GM23338 (cell line): ENCODE measurements around the gene ENTPD8. TPM values are rescaled to one million over a fixed set of nuclear protein-coding genes. Genes with fewer than 3 reads are reported as not detected.

Experiments used
- ATAC-seq: fragments of 200-7000 bp; cut with Tn5 transposase; 3 replicates; pipeline ENCODE4 v1.9.1; 2020
- DNase-seq: peaks from one replicate; pipeline ENCODE4 v3.0.0-alpha.2; 2015; ENCODE audit warnings: low spot score
- H2AFZ ChIP-seq: fragments of 200-600 bp; sonication (generic); 2 replicates; pipeline ENCODE4 v1.8.0; 2016; ENCODE audit warnings: antibody characterized with exemption, mild to moderate bottlenecking, moderate library complexity
- H3F3A ChIP-seq: fragments of 200-600 bp; sonication (generic); replicated peaks from 2 replicates; pipeline ENCODE4 v1.8.0; 2017; ENCODE audit warnings: antibody characterized with exemption, mixed run types, low read depth
- H3K27ac ChIP-seq: fragments of 200-600 bp; sonication (generic); 2 replicates; pipeline ENCODE4 v1.6.1; 2016; ENCODE audit warnings: low read depth
- H3K27me3 ChIP-seq: fragments of 200-600 bp; sonication (generic); 2 replicates; pipeline ENCODE4 v1.8.0; 2016; ENCODE audit warnings: mild to moderate bottlenecking, mixed run types, moderate library complexity; ENCODE audit not compliant: insufficient read depth
- H3K36me3 ChIP-seq: fragments of 200-600 bp; sonication (generic); 2 replicates; pipeline ENCODE4 v1.8.0; 2016; ENCODE audit warnings: mild to moderate bottlenecking; ENCODE audit not compliant: insufficient read depth
- H3K4me1 ChIP-seq: fragments of 200-600 bp; sonication (generic); 2 replicates; pipeline ENCODE4 v1.8.0; 2016; ENCODE audit warnings: mild to moderate bottlenecking, moderate library complexity; ENCODE audit not compliant: insufficient read depth
- H3K4me2 ChIP-seq: fragments of 200-600 bp; sonication (generic); 2 replicates; pipeline ENCODE4 v1.7.1; 2017; ENCODE audit warnings: mixed run types
- H3K4me3 ChIP-seq: fragments of 200-600 bp; sonication (generic); 2 replicates; pipeline ENCODE4 v1.6.1; 2016; ENCODE audit warnings: mixed run types
- H3K79me2 ChIP-seq: fragments of 200-600 bp; sonication (generic); replicated peaks from 2 replicates; pipeline ENCODE4 v1.8.0; 2017; ENCODE audit warnings: mild to moderate bottlenecking; ENCODE audit not compliant: insufficient read depth
- H3K9me2 ChIP-seq: fragments of 200-600 bp; sonication (generic); 2 replicates; pipeline ENCODE4 v1.8.0; 2017; ENCODE audit not compliant: insufficient read depth
- H4K20me1 ChIP-seq: fragments of 200-600 bp; sonication (generic); replicated peaks from 2 replicates; pipeline ENCODE4 v1.8.0; 2017; ENCODE audit warnings: mild to moderate bottlenecking; ENCODE audit not compliant: insufficient read depth
- H3K27ac Mint-ChIP-seq: 2 replicates; pipeline ENCODE4 v1.8.0; 2020; ENCODE audit warnings: inconsistent platforms, mild to moderate bottlenecking, moderate library complexity, mixed read lengths
- H3K27me3 Mint-ChIP-seq: 3 replicates; pipeline ENCODE4 v1.8.0; 2022; ENCODE audit warnings: low read depth, mild to moderate bottlenecking, moderate library complexity, mixed read lengths, inconsistent platforms; ENCODE audit not compliant: insufficient read depth, poor library complexity
- H3K36me3 Mint-ChIP-seq: 3 replicates; pipeline ENCODE4 v1.8.0; 2021; ENCODE audit warnings: low read depth, mild to moderate bottlenecking, inconsistent platforms, moderate library complexity, mixed read lengths
- H3K4me1 Mint-ChIP-seq: 3 replicates; pipeline ENCODE4 v1.8.0; 2020; ENCODE audit warnings: mild to moderate bottlenecking, inconsistent platforms, mixed read lengths
- H3K4me3 Mint-ChIP-seq: 3 replicates; pipeline ENCODE4 v1.8.0; 2021; ENCODE audit warnings: moderate library complexity, mild to moderate bottlenecking, inconsistent platforms, mixed read lengths
- H3K9me3 Mint-ChIP-seq: 3 replicates; pipeline ENCODE4 v1.8.0; 2020; ENCODE audit warnings: moderate library complexity, mild to moderate bottlenecking, inconsistent platforms, mixed read lengths
- CREB1 ChIP-seq: fragments of 250-450 bp; sonication (Bioruptor Pico); IDR thresholded peaks from 2 replicates; pipeline ENCODE4 v1.5.0; 2020; ENCODE audit warnings: low read depth, mild to moderate bottlenecking, moderate library complexity
- CTCF ChIP-seq, 2 experiments: fragments of 200-600 bp in 1 of 2; sonication (generic) in 1 of 2; conservative IDR thresholded peaks; 2 replicates each; pipeline versions ENCODE4 v1.5.1 to v1.6.1; 2016 to 2017; ENCODE audit warnings: antibody characterized with exemption in 2 of 2, low read depth in 2 of 2, mild to moderate bottlenecking in 2 of 2, moderate library complexity in 1 of 2
- ETS1 ChIP-seq: IDR thresholded peaks from 2 replicates; pipeline ENCODE4 v1.6.1; 2016; ENCODE audit warnings: antibody characterized with exemption
- EZH2 ChIP-seq: fragments of 200-600 bp; sonication (generic); IDR thresholded peaks from one replicate; pipeline ENCODE4 v1.8.0; 2017; ENCODE audit warnings: antibody characterized with exemption, mild to moderate bottlenecking, low read depth; ENCODE audit not compliant: unreplicated experiment
- EZH2phosphoT487 ChIP-seq: fragments of 200-600 bp; sonication (generic); IDR thresholded peaks from one replicate; pipeline ENCODE4 v1.8.1; 2018; ENCODE audit warnings: antibody characterized with exemption; ENCODE audit not compliant: unreplicated experiment
- JUNB ChIP-seq: IDR thresholded peaks from one replicate; pipeline ENCODE4 v1.6.1; 2016; ENCODE audit warnings: antibody characterized with exemption; ENCODE audit not compliant: unreplicated experiment
- NANOG ChIP-seq: IDR thresholded peaks from 2 replicates; pipeline ENCODE4 v1.6.1; 2016; ENCODE audit warnings: antibody characterized with exemption, borderline replicate concordance
- POLR2AphosphoS5 ChIP-seq: IDR thresholded peaks from 2 replicates; pipeline ENCODE4 v1.6.1; 2016; ENCODE audit warnings: antibody characterized with exemption, low read depth
- REST ChIP-seq: IDR thresholded peaks from one replicate; pipeline ENCODE4 v1.6.1; 2018; ENCODE audit warnings: antibody characterized with exemption; ENCODE audit not compliant: unreplicated experiment
- STAT1 ChIP-seq: IDR thresholded peaks from one replicate; pipeline ENCODE4 v1.6.1; 2016; ENCODE audit warnings: antibody characterized with exemption; ENCODE audit not compliant: unreplicated experiment
- ZNF114 ChIP-seq: fragments of 250-450 bp; sonication (Bioruptor Pico); IDR thresholded peaks from 2 replicates; pipeline ENCODE4 v1.5.0; 2020; ENCODE audit warnings: mild to moderate bottlenecking, moderate library complexity
- ZNF331 ChIP-seq: fragments of 250-450 bp; sonication (Bioruptor Pico); IDR thresholded peaks from 2 replicates; pipeline ENCODE4 v1.5.0; 2020; ENCODE audit warnings: low read depth, mild to moderate bottlenecking, moderate library complexity
- polyA plus RNA-seq: library from polyadenylated mRNA; unstranded; fragments of >200 nt; fragmentation: Nextera tagmentation; extraction: Ambion mirVana; gene quantifications from 2 replicates; pipeline ENCODE4 v1.2.1, GENCODE V29; 2016
- total RNA-seq: library from RNA; depleted of rRNA; stranded (reverse); fragments of >200 nt; shearing (Covaris generic); gene quantifications from 2 replicates; pipeline ENCODE4 v1.2.3, GENCODE V29; 2014

Gene ENTPD8
- total and polyA plus RNA-seq, 2 experiments from 2014 or later: 0.42 to 0.89 TPM

GRCh38 chr9:137487454-137488326 is 46.5 kb upstream of the ENTPD8 start:
- Mint-ChIP-seq H3K9me3 (peaks cover 5% of the 10 kb centered on the region; the same call in 2 of the 3 replicates), H3K27ac (no peak overlapping the region), H3K36me3 (no peaks in the 10 kb centered on the region), H3K4me1 (no peaks in the 10 kb centered on the region; the same call in 2 of the 3 replicates), H3K4me3 (no peak overlapping the region), H3K27me3 (peaks cover 6% of the 10 kb centered on the region)
- Histone ChIP-seq H3K27ac (no peak overlapping the region), H3K4me1 (no peaks in the 10 kb centered on the region), H3K27me3 (no peaks in the 10 kb centered on the region), H3K9me2 (no peaks in the 10 kb centered on the region), H4K20me1 (no peaks in the 10 kb centered on the region), H3K79me2 (no peaks in the 10 kb centered on the region), H2AFZ (no peak overlapping the region), H3K36me3 (no peaks in the 10 kb centered on the region), H3K4me3 (no peak overlapping the region), H3F3A (no peaks in the 10 kb centered on the region), H3K4me2 (no peak overlapping the region)
- TF ChIP-seq REST (no peak), EZH2 (no peak), ETS1 (no peak), POLR2AphosphoS5 (no peak), CTCF (conservative IDR thresholded peaks at IDR 0.05; ENCODE audit: low read depth in 2 of 2) (no peak), ZNF114 (CRISPR knock-in tag) (no peak), NANOG (no peak), ZNF331 (no peak), STAT1 (no peak), JUNB (no peak), EZH2phosphoT487 (no peak), CREB1 (CRISPR knock-in tag) (no peak)
- no peak for ATAC-seq
- no peak for DNase-seq
